ENCODE measurements around the gene INIP. TPM values are rescaled to one million over a fixed set of nuclear protein-coding genes. Genes with fewer than 3 reads are reported as not detected.
A peak's percentile ranks its signal among the peaks of the same experiment; 100 is the strongest.

Gene INIP, protein sequence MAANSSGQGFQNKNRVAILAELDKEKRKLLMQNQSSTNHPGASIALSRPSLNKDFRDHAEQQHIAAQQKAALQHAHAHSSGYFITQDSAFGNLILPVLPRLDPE
- 10 to 100 TPM; 32.1 to 32.8 TPM for total RNA-seq

GRCh38 chr9:112717661-112718331 lies at the start of gene INIP:
TSS of gene INIP (minus strand) at chr9:112718117. CDS start at chr9:112716485, 1,632 bp downstream.
- Mint-ChIP-seq H3K27me3 (ENCODE audit: low read depth) (no peaks in the 10 kb centered on the region), H3K4me1 (ENCODE audit: low read depth) (peaks cover 28% of the 10 kb centered on the region), H3K27ac (peak within 1 kb of the TSS; percentile 98), H3K4me3 (peak within 1 kb of the TSS; percentile 92), H3K36me3 (ENCODE audit: low read depth) (peaks cover 12% of the 10 kb centered on the region), H3K9me3 (ENCODE audit: insufficient read depth) (no peaks in the 10 kb centered on the region)
- ATAC-seq, result peak; percentile 95
- peak; percentile 99 for DNase-seq
- ChIA-PET POLR2A (interaction anchor here (0.6 to 2.6 kb wide), 14 partner anchors 10 to 632 kb away, joined by 3 to 15 read pairs (median 4); partner anchors contain the start of genes BSPRY, HSDL2, KIAA1958 and SNX30), CTCF (interaction anchor here (0.6 to 5.3 kb wide), 25 partner anchors 9 to 1498 kb away, joined by 3 to 39 read pairs (median 3); partner anchors contain the start of genes HSDL2, KIAA1958 and SNX30)

GRCh38 chr9:112765281-112765680 lies 47.4 kb upstream of the INIP start:
- Mint-ChIP-seq H3K9me3 (ENCODE audit: insufficient read depth) (peaks cover 7% of the 10 kb centered on the region), H3K36me3 (ENCODE audit: low read depth) (peaks cover 8% of the 10 kb centered on the region), H3K27me3 (ENCODE audit: low read depth) (no peaks in the 10 kb centered on the region), H3K27ac (no peak overlapping the region), H3K4me1 (ENCODE audit: low read depth) (peaks cover 5% of the 10 kb centered on the region), H3K4me3 (no peak overlapping the region)
- ChIA-PET CTCF (interaction anchor here (1.3 kb wide), 1 partner anchor 16 kb away, joined by 3 read pairs; no protein-coding TSS in a partner anchor), POLR2A (no interaction called here)
- ATAC-seq (no peak), DNase-seq (no peak)

DNA sequence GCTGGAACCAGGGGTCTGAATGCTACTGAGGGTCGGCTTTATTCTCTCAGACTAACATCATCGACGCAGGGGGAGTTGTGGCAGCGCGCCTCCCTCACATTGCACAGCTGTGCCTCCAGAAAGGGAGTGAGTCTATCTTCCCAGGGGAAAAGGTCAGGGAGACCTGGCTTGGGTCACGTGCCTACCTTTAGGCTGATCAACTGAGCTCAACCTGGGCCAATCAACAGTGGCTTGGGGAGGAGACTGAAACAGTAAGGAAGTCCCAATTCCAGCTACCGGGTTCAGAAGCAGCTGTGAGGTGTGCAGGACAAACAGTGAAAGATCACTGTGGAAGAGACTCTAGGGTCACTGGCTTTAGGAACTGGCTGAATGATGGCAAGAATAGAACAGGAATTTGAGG lies 46.9 kb upstream of the INIP start:
- no peak overlapping the region for H3K4me3 Mint-ChIP-seq
- CTCF ChIA-PET, result interaction anchor here (1.3 kb wide), 1 partner anchor 15 kb away, joined by 3 read pairs; no protein-coding TSS in a partner anchor
- no peak overlapping the region for H3K27ac Mint-ChIP-seq
- no peaks in the 10 kb centered on the region for H3K27me3 Mint-ChIP-seq (ENCODE audit: low read depth)
- ATAC-seq (no peak), DNase-seq (no peak)
- POLR2A ChIA-PET, result interaction anchor here (0.6 kb wide), 1 partner anchor 47 kb away, joined by 3 read pairs; the partner anchor contains the start of gene INIP
- peaks cover 7% of the 10 kb centered on the region for H3K9me3 Mint-ChIP-seq (ENCODE audit: insufficient read depth)
- peaks cover 8% of the 10 kb centered on the region for H3K36me3 Mint-ChIP-seq (ENCODE audit: low read depth)
- H3K4me1 Mint-ChIP-seq (ENCODE audit: low read depth), result peaks cover 8% of the 10 kb centered on the region

DNA sequence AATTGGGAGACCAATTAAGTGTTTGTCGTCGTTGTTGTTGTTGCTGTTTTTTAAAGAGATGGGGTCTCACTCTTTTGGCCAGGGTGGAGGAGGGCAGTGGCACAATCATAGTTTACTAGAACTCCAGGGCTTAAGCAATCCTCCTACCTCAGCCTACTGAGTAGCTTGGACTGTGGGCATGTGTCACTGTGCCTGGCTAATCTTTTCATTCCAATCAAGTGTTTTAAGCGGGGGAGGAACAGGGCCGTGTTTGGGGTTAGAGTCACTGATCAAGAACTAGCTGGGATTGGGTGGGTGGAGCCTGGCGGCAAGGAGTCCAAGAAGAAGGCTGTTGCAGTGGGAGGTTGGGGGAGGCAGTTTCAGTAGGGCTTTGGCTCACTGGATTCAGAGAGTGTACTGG lies 46.4 kb upstream of the INIP start:
- H3K4me1 Mint-ChIP-seq (ENCODE audit: low read depth), result peaks cover 10% of the 10 kb centered on the region
- no peak overlapping the region for H3K27ac Mint-ChIP-seq
- DNase-seq (no peak), ATAC-seq (no peak)
- CTCF ChIA-PET, result interaction anchor here (1.3 kb wide), 1 partner anchor 15 kb away, joined by 3 read pairs; no protein-coding TSS in a partner anchor
- no peaks in the 10 kb centered on the region for H3K27me3 Mint-ChIP-seq (ENCODE audit: low read depth)
- H3K4me3 Mint-ChIP-seq, result no peak overlapping the region
- H3K36me3 Mint-ChIP-seq (ENCODE audit: low read depth), result peaks cover 8% of the 10 kb centered on the region
- POLR2A ChIA-PET, result interaction anchor here (0.6 kb wide), 1 partner anchor 46 kb away, joined by 3 read pairs; the partner anchor contains the start of gene INIP
- peaks cover 7% of the 10 kb centered on the region for H3K9me3 Mint-ChIP-seq (ENCODE audit: insufficient read depth)

DNA sequence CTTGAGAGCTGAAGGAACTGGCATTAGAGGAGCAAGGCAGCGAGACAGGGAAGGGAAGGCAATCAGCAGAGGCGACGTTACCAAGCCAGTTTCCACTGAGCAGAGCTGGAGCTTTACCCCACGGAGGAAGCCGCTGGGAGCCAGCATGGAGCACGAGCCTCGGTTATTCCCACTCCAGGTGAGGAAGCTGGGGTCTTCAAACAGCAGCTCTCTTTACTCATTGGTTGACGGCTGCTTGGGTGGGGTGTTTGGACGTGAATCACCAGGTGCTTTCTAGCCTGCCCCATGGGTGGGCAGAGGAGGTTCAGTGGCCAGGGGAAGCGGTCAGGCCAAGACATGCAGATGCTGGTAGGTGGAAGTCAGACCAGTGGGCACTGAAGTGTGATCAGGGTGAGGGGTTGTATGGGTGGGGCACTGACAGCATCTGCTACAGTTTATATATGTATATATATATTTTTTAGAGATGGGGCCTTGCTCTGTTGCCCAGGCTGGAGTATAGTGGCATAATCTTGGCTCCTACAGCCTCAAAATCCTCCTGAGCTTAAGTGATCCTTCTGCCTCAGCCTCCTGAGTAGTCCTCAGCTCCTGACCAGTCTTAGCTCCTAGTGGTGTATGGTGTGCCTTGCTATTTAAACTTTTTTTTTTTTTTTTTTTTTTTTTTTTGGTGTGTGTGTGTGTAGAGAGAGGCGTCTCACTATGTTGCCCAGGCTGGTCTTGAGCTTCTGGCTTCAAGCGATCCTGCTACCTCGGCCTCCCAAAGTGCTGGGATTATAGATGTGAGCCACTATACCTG lies 45.0 kb upstream of the INIP start:
- Mint-ChIP-seq H3K9me3 (ENCODE audit: insufficient read depth) (peaks cover 7% of the 10 kb centered on the region), H3K4me1 (ENCODE audit: low read depth) (peaks cover 17% of the 10 kb centered on the region), H3K27me3 (ENCODE audit: low read depth) (peaks cover 1% of the 10 kb centered on the region), H3K27ac (no peak overlapping the region), H3K36me3 (ENCODE audit: low read depth) (peaks cover 10% of the 10 kb centered on the region), H3K4me3 (no peak overlapping the region)
- CTCF ChIA-PET, result no interaction called here
- DNase-seq (no peak), ATAC-seq (no peak)
- POLR2A ChIA-PET, result no interaction called here

DNA sequence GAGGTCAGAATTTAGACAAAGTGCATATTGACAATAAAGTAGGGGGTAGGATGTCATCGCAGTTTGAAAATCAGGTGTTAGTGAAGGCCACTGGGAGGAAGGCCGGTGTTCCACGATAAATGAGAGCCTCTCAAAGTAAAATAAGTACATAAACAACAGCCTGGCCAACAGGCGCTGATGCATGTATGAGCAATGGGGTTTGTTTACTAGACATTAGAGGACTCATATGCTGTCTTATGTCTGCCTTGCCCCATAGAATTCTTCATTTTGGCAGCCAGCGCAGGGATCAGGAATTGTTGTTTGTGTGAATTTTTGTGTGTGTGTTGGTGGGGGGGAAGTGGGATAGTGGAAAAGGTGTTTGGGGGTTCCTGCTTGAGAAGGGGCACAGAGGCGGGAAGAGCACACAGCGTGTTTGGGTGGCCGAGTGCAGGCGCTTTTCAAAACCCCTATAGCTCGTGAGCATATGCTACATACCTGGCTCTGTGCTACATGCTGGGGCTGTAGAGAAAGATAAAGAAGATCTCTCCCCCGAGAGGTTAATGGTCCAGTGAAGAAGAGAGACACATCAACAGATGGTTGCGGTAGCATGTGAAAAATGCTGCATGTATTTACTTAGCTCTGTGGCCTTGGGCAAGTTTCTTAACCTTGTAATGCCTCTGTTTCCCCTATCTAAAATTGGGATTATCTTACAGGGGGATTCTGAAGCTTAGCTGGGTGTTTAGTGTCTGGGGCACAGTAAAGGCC lies 44.2 kb upstream of the INIP start:
- CTCF ChIA-PET, result no interaction called here
- H3K36me3 Mint-ChIP-seq (ENCODE audit: low read depth), result peaks cover 13% of the 10 kb centered on the region

DNA sequence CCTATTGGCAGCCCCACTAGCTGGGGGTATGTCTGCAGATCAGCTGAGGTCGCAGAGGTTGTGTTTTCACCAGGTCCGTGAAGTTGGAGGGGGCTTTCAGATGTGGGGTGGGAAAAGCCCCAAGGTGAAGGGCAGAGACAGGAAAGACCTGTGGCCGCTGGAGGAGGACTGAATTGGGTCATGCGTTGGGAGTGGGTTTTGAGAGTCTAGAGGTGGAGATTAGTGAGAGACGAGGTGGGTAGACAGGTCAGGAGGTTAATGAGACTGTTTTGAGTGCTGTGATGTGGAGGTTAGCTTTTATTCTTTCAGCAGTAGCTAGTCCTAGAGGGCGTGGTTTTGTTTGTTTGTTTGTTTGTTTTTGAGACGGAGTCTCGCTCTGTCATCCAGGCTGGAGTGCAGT lies 42.9 kb upstream of the INIP start:
- Mint-ChIP-seq H3K36me3 (ENCODE audit: low read depth) (peaks cover 8% of the 10 kb centered on the region), H3K4me1 (ENCODE audit: low read depth) (peaks cover 29% of the 10 kb centered on the region), H3K27ac (no peak overlapping the region), H3K9me3 (ENCODE audit: insufficient read depth) (no peaks in the 10 kb centered on the region), H3K4me3 (no peak overlapping the region), H3K27me3 (ENCODE audit: low read depth) (peaks cover 5% of the 10 kb centered on the region)
- DNase-seq (no peak), ATAC-seq (no peak)
- CTCF ChIA-PET, result no interaction called here
- POLR2A ChIA-PET, result no interaction called here

More for the DNA sequence above, 44.2 kb upstream of the INIP start:
- Mint-ChIP-seq H3K27ac (no peak overlapping the region), H3K9me3 (ENCODE audit: insufficient read depth) (peaks cover 7% of the 10 kb centered on the region), H3K4me3 (no peak overlapping the region), H3K4me1 (ENCODE audit: low read depth) (peaks cover 25% of the 10 kb centered on the region), H3K27me3 (ENCODE audit: low read depth) (peaks cover 5% of the 10 kb centered on the region)
- DNase-seq (no peak), ATAC-seq (no peak)
- POLR2A ChIA-PET, result no interaction called here

- Mint-ChIP-seq H3K9me3 (ENCODE audit: insufficient read depth) (no peaks in the 10 kb centered on the region), H3K4me1 (ENCODE audit: low read depth) (peaks cover 57% of the 10 kb centered on the region), H3K36me3 (ENCODE audit: low read depth) (peaks cover 11% of the 10 kb centered on the region), H3K27ac (no peak overlapping the region), H3K4me3 (no peak overlapping the region), H3K27me3 (ENCODE audit: low read depth) (peaks cover 5% of the 10 kb centered on the region)
- ChIA-PET POLR2A (interaction anchor here (0.6 kb wide), 1 partner anchor 272 kb away, joined by 5 read pairs; no protein-coding TSS in a partner anchor), CTCF (no interaction called here)
- ATAC-seq (no peak), DNase-seq (no peak)
Measured at GRCh38 chr9:112757940-112758339, 40.0 kb upstream of the INIP start.

GRCh38 chr9:112757282-112757883 lies 39.5 kb upstream of the INIP start:
- ChIA-PET POLR2A (interaction anchor here (0.6 kb wide), 1 partner anchor 271 kb away, joined by 5 read pairs; no protein-coding TSS in a partner anchor), CTCF (no interaction called here)
- DNase-seq, result no peak
- H3K9me3 Mint-ChIP-seq (ENCODE audit: insufficient read depth), result no peaks in the 10 kb centered on the region
- H3K4me3 Mint-ChIP-seq, result no peak overlapping the region
- H3K27me3 Mint-ChIP-seq (ENCODE audit: low read depth), result peaks cover 5% of the 10 kb centered on the region
- peaks cover 11% of the 10 kb centered on the region for H3K36me3 Mint-ChIP-seq (ENCODE audit: low read depth)
- ATAC-seq, result no peak
- H3K27ac Mint-ChIP-seq, result no peak overlapping the region
- peaks cover 62% of the 10 kb centered on the region for H3K4me1 Mint-ChIP-seq (ENCODE audit: low read depth)

- ATAC-seq (no peak), DNase-seq (no peak)
- Mint-ChIP-seq H3K27me3 (ENCODE audit: low read depth) (peaks cover 5% of the 10 kb centered on the region), H3K4me1 (ENCODE audit: low read depth) (peaks cover 70% of the 10 kb centered on the region), H3K27ac (no peak overlapping the region), H3K36me3 (ENCODE audit: low read depth) (peaks cover 11% of the 10 kb centered on the region), H3K4me3 (no peak overlapping the region), H3K9me3 (ENCODE audit: insufficient read depth) (no peaks in the 10 kb centered on the region)
- ChIA-PET POLR2A (no interaction called here), CTCF (interaction anchor here (1.7 kb wide), 1 partner anchor 37 kb away, joined by 5 read pairs; the partner anchor contains the start of gene INIP)
Measured at GRCh38 chr9:112755675-112756074, 37.8 kb upstream of the INIP start.

- peaks cover 5% of the 10 kb centered on the region for H3K27me3 Mint-ChIP-seq (ENCODE audit: low read depth)
- H3K36me3 Mint-ChIP-seq (ENCODE audit: low read depth), result peaks cover 11% of the 10 kb centered on the region
- ChIA-PET POLR2A (no interaction called here), CTCF (interaction anchor here (1.7 kb wide), 1 partner anchor 37 kb away, joined by 5 read pairs; the partner anchor contains the start of gene INIP)
- H3K9me3 Mint-ChIP-seq (ENCODE audit: insufficient read depth), result no peaks in the 10 kb centered on the region
- H3K27ac Mint-ChIP-seq, result peak overlapping the region; percentile 77
- no peak for DNase-seq
- H3K4me3 Mint-ChIP-seq, result peak overlapping the region; percentile 2
- H3K4me1 Mint-ChIP-seq (ENCODE audit: low read depth), result peaks cover 70% of the 10 kb centered on the region
- ATAC-seq, result no peak
Measured at GRCh38 chr9:112755016-112755427, 37.1 kb upstream of the INIP start.

Measured in activated CD8-positive, alpha-beta T cell treated with anti-CD3 and anti-CD28 coated beads, Interleukin-2, amount 10 ng/mL, durations not matched to agents 7 days and 5 days (primary cell).